Measurements from ENCODE around the gene HYAL2. TPM values are rescaled to one million over a fixed set of nuclear protein-coding genes. Genes with fewer than 3 reads are reported as not detected.

Gene HYAL2
- total RNA-seq, 1 donor from 2014 or later = 48.4 TPM

- no peak for DNase-seq
- H3K36me3 Mint-ChIP-seq (ENCODE audit: unreplicated experiment) = no peaks in the 10 kb centered on the region
- no peak overlapping the region for H3K27ac Mint-ChIP-seq (ENCODE audit: unreplicated experiment)
- H3K4me3 Mint-ChIP-seq (ENCODE audit: unreplicated experiment) = no peak overlapping the region
- peaks cover 2% of the 10 kb centered on the region for H3K27me3 Mint-ChIP-seq (ENCODE audit: unreplicated experiment)
- peaks cover 15% of the 10 kb centered on the region for H3K4me1 Mint-ChIP-seq (ENCODE audit: low read depth, unreplicated experiment)
- TF ChIP-seq, protein P1, sequence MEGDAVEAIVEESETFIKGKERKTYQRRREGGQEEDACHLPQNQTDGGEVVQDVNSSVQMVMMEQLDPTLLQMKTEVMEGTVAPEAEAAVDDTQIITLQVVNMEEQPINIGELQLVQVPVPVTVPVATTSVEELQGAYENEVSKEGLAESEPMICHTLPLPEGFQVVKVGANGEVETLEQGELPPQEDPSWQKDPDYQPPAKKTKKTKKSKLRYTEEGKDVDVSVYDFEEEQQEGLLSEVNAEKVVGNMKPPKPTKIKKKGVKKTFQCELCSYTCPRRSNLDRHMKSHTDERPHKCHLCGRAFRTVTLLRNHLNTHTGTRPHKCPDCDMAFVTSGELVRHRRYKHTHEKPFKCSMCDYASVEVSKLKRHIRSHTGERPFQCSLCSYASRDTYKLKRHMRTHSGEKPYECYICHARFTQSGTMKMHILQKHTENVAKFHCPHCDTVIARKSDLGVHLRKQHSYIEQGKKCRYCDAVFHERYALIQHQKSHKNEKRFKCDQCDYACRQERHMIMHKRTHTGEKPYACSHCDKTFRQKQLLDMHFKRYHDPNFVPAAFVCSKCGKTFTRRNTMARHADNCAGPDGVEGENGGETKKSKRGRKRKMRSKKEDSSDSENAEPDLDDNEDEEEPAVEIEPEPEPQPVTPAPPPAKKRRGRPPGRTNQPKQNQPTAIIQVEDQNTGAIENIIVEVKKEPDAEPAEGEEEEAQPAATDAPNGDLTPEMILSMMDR (IDR thresholded peaks at IDR 0.05; ENCODE audit: partially characterized antibody, unreplicated experiment) = no peak
- H3K9me3 Mint-ChIP-seq (ENCODE audit: unreplicated experiment) = peaks cover 2% of the 10 kb centered on the region
Measured at GRCh38 chr3:50352781-50353180, 30.2 kb upstream of the HYAL2 start.

DNA sequence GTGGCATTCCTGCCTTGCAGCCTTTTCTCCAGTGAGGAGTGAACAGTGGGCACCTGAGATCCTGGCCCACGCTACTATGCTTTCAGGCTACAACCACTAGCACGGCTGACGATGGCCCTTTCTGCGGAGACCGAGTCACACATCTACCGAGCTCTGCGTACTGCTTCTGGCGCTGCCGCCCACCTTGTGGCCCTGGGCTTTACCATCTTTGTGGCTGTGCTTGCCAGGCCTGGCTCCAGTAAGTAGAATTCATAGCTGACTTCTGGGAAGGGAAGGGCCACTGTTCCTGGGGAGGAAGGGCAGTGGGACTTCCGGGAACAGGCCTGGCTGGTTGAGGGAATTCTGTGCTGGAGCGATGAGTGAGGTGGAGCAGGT lies 28.8 kb upstream of the HYAL2 start:
- H3K36me3 Mint-ChIP-seq (ENCODE audit: unreplicated experiment) = no peaks in the 10 kb centered on the region
- H3K4me1 Mint-ChIP-seq (ENCODE audit: low read depth, unreplicated experiment) = peaks cover 10% of the 10 kb centered on the region
- H3K27ac Mint-ChIP-seq (ENCODE audit: unreplicated experiment) = no peak overlapping the region
- H3K9me3 Mint-ChIP-seq (ENCODE audit: unreplicated experiment) = peaks cover 4% of the 10 kb centered on the region
- no peak for DNase-seq
- peak overlapping the region; percentile 87 for H3K4me3 Mint-ChIP-seq (ENCODE audit: unreplicated experiment)
- peaks cover 4% of the 10 kb centered on the region for H3K27me3 Mint-ChIP-seq (ENCODE audit: unreplicated experiment)
- TF ChIP-seq, protein P1 (IDR thresholded peaks at IDR 0.05; ENCODE audit: partially characterized antibody, unreplicated experiment) = no peak

- peak within 1 kb of the TSS; percentile 39 for H3K27ac Mint-ChIP-seq (ENCODE audit: unreplicated experiment)
- DNase-seq = peak; percentile 98
- no peaks in the 10 kb centered on the region for H3K36me3 Mint-ChIP-seq (ENCODE audit: unreplicated experiment)
- peaks cover 4% of the 10 kb centered on the region for H3K9me3 Mint-ChIP-seq (ENCODE audit: unreplicated experiment)
- peak within 1 kb of the TSS; percentile 87 for H3K4me3 Mint-ChIP-seq (ENCODE audit: unreplicated experiment)
- peaks cover 4% of the 10 kb centered on the region for H3K27me3 Mint-ChIP-seq (ENCODE audit: unreplicated experiment)
- peaks cover 12% of the 10 kb centered on the region for H3K4me1 Mint-ChIP-seq (ENCODE audit: low read depth, unreplicated experiment)
- TF ChIP-seq, protein P1 (IDR thresholded peaks at IDR 0.05; ENCODE audit: partially characterized antibody, unreplicated experiment) = no peak
Measured at GRCh38 chr3:50350527-50351322, 28.2 kb upstream of the HYAL2 start, which contains the start of the genes CYB561D2 and NPRL2. CYB561D2 (plus strand) TSS chr3:50350862; CDS start chr3:50351434, 572 bp downstream. NPRL2 (minus strand) TSS chr3:50350775; CDS start chr3:50350652, 123 bp downstream.

DNA sequence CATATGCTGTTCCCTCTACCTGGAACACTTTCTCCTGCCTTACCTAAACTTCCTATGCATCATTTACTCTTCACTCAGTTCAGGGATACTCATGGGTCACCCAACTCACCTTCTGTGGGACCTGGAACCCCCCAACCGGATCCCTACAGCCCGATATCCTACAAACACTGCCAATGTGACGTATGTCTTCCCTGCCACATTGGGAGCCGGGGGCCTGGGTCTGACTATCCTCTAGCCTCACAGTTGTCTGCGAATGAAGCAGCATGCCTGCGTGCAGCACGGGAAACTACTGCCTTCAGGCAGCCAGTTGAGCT lies 27.6 kb upstream of the HYAL2 start:
- Mint-ChIP-seq H3K36me3 (ENCODE audit: unreplicated experiment) (no peaks in the 10 kb centered on the region), H3K4me3 (ENCODE audit: unreplicated experiment) (peak overlapping the region; percentile 87), H3K4me1 (ENCODE audit: low read depth, unreplicated experiment) (peaks cover 12% of the 10 kb centered on the region), H3K27ac (ENCODE audit: unreplicated experiment) (peak overlapping the region; percentile 39), H3K27me3 (ENCODE audit: unreplicated experiment) (peaks cover 2% of the 10 kb centered on the region), H3K9me3 (ENCODE audit: unreplicated experiment) (peaks cover 4% of the 10 kb centered on the region)
- TF ChIP-seq, protein P1 (IDR thresholded peaks at IDR 0.05; ENCODE audit: partially characterized antibody, unreplicated experiment) = no peak
- DNase-seq = no peak

GRCh38 chr3:50347187-50347813 lies 24.8 kb upstream of the HYAL2 start:
- TF ChIP-seq, protein P1 (IDR thresholded peaks at IDR 0.05; ENCODE audit: partially characterized antibody, unreplicated experiment) = peak; percentile 66
- H3K4me1 Mint-ChIP-seq (ENCODE audit: low read depth, unreplicated experiment) = peaks cover 12% of the 10 kb centered on the region
- H3K27ac Mint-ChIP-seq (ENCODE audit: unreplicated experiment) = no peak overlapping the region
- peaks cover 7% of the 10 kb centered on the region for H3K27me3 Mint-ChIP-seq (ENCODE audit: unreplicated experiment)
- no peaks in the 10 kb centered on the region for H3K36me3 Mint-ChIP-seq (ENCODE audit: unreplicated experiment)
- H3K4me3 Mint-ChIP-seq (ENCODE audit: unreplicated experiment) = no peak overlapping the region
- H3K9me3 Mint-ChIP-seq (ENCODE audit: unreplicated experiment) = peaks cover 7% of the 10 kb centered on the region
- DNase-seq = peak; percentile 73

All from glutamatergic neuron (in vitro differentiated cells).